Pancreas (tissue), 10 donors: ENCODE measurements around the gene HTR3E. TPM values are rescaled to one million over a fixed set of nuclear protein-coding genes. Genes with fewer than 3 reads are reported as not detected.
"Not testable (repeated sequence)": the region's sequence is repeated elsewhere in the genome, so short reads cannot be mapped to it uniquely, and the experiment has no call there.

ENCODE experiments used
- ATAC-seq, 4 donors: fragments of 200-7000 bp; cut with Tn5 transposase; one replicate each; pipeline versions ENCODE4 v1.8.0 to v1.9.1; 2020; ENCODE audit warnings: mild to moderate bottlenecking in 4 of 4, moderate library complexity in 4 of 4
- DNase-seq, 6 donors: peaks; one replicate each; pipeline ENCODE4 v3.0.0-alpha.2; 2020
- FAIRE-seq: peaks from 2 replicates; lab custom pipeline; 2012; peaks lifted over from hg19 to GRCh38; lab: Jason Lieb, UNC
- H3K27ac ChIP-seq, 4 donors: fragments of 200-600 bp; sonication (generic); 1 replicate in 3 of 4; 2 replicates in 1 of 4; pipeline versions ENCODE4 v1.5.0 to v1.8.0; 2020
- H3K27me3 ChIP-seq, 4 donors: fragments of 200-600 bp; one replicate each; pipeline ENCODE4 v1.8.0; 2021
- H3K36me3 ChIP-seq, 3 donors: fragments of 200-600 bp; sonication (generic) in 1 of 3; one replicate each; pipeline versions ENCODE4 v1.5.0 to v1.8.0; 2020 to 2021
- H3K4me1 ChIP-seq, 3 donors: fragments of 200-600 bp; one replicate each; pipeline ENCODE4 v1.8.0; 2021
- H3K4me3 ChIP-seq, 4 donors: fragments of 200-600 bp; sonication (generic) in 2 of 4; one replicate each; pipeline versions ENCODE4 v1.5.0 to v1.8.0; 2020 to 2021
- H3K9me3 ChIP-seq, 4 donors: fragments of 200-600 bp; one replicate each; pipeline ENCODE4 v1.8.0; 2021
- WGBS, 2 donors: extraction: QIAGEN DNeasy Blood & Tissue Kit; methylation state at CpG; one replicate each; pipeline ENCODE4 v1.1.7; 2013; 5-methylcytosine and 5-hydroxymethylcytosine counted together
- intact Hi-C, 3 donors: fragments of 100-400 bp; cut with DNase I; formaldehyde crosslinking; loops; one replicate each; pipeline versions ENCODE4 v1.11.1 to v1.14.2; 2022
- polyA plus RNA-seq, 2 donors: library from polyadenylated mRNA; stranded (reverse); fragments of 200-250 nt; gene quantifications; one replicate each; pipeline ENCODE4 v1.2.3, GENCODE V29; 2013
- total RNA-seq, 6 donors: library from RNA; stranded (reverse); fragmentation: NEBNext Ultra II Directional in 4 of 6; extraction: Animal tissue kit (Norgen Biotek cat#: 25700) in 4 of 6; gene quantifications; one replicate each; pipeline versions ENCODE4 v1.2.1 to v1.2.4, GENCODE V29; 2021 to 2023
- TF ChIP-seq, protein P1 (sequence below), 4 donors: fragments of 200-600 bp; sonication (generic) in 3 of 4; IDR thresholded peaks; one replicate each; pipeline versions ENCODE4 v1.5.0 to v1.8.0; 2021; ENCODE audit warnings: antibody characterized with exemption in 4 of 4
- donor health status: healthy with polysubstance abuse.
- donor health status: DM: no; HTN: no; CAD: no; lungs with moderate emphysema.
- donor health status: DM: no; HTN: no; CAD: no.
- donor health status: control.
- donor health status: control.
- donor health status: Bipolar disorder and iron deficiency.
- donor health status: DM: yes; HTN: yes; CAD: no.
- donor health status: DM: no; HTN: no; CAD: no.
- donor health status: DM: no; HTN: no; CAD: no.
- donor health status: DM: yes; HTN: yes; CAD: no.

The HTR3E gene
- total and polyA plus RNA-seq, 8 donors, result 0.41 TPM; not detected in 7

DNA sequence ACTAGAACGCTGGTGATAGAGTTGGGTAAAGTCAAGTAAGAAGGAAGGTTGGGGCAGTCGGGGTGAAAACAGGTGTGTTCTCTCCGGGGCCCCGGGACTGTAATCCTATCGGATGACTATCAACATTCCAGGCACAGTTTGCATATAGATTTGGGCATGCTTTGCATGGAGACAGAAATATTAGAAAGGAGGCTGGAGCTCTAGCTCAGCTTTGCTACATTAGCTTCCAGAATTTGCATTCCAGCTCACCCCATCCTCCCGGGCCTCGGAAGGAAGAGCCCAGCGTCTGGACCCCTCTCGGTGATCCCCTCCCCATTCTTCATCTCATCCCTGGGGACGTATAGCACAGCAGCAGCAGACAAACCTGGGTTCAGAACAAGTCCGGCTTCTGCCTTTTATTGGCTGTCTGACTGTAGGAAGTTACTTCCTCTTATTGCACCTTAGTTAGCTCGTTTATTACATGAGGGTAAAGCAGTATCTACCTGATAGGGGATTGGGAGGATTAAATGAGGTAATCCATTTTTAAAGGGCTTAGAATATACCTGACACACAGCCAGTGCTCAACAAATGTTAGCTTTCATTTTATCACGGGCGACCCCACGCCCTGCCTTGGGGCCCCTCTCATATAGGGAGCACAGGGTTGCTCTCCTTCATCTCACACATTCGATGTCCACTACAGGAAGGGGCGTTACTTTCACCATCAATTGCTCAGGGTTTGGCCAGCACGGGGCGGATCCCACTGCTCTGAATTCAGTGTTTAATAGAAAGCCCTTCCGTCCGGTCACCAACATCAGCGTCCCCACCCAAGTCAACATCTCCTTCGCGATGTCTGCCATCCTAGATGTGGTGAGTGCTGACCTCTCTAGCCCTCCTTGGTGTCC lies 3.2 kb downstream of the HTR3E start:
- TF ChIP-seq, protein P1, sequence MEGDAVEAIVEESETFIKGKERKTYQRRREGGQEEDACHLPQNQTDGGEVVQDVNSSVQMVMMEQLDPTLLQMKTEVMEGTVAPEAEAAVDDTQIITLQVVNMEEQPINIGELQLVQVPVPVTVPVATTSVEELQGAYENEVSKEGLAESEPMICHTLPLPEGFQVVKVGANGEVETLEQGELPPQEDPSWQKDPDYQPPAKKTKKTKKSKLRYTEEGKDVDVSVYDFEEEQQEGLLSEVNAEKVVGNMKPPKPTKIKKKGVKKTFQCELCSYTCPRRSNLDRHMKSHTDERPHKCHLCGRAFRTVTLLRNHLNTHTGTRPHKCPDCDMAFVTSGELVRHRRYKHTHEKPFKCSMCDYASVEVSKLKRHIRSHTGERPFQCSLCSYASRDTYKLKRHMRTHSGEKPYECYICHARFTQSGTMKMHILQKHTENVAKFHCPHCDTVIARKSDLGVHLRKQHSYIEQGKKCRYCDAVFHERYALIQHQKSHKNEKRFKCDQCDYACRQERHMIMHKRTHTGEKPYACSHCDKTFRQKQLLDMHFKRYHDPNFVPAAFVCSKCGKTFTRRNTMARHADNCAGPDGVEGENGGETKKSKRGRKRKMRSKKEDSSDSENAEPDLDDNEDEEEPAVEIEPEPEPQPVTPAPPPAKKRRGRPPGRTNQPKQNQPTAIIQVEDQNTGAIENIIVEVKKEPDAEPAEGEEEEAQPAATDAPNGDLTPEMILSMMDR (IDR thresholded peaks at IDR 0.05), result no peak
- 53 to 54% methylated on average over 24 of the region's 24 CpGs for WGBS, 2 donors

DNA sequence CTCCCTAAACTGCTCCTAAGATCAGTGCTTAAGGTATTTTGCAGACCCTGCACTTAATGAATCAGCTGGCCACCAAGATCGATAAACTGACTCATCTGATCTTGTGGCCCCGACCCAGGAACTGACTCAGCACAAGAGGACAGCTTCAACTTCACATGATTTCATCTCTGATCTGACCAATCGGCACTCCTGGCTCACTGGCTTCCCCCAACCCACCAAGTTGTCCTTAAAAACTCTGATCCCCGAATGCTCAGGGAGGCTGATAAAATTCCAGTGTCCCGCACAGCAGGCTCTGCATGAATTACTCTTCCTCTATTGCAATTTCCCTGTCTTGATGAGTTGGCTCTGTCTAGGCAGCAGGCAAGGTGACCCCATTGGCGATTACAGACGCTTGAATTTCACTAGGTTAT lies 13.5 kb downstream of the HTR3E start:
- no peak overlapping the region for H3K4me3 ChIP-seq
- intact Hi-C loops, result no loop called here
- TF ChIP-seq, protein P1 (IDR thresholded peaks at IDR 0.05), result no peak
- no peak overlapping the region for H3K27ac ChIP-seq
- ATAC-seq, result no peak
- DNase-seq, result peak in 1 of 6 donors; percentile 14
- no peaks in the 10 kb centered on the region for H3K36me3 ChIP-seq
- WGBS, 2 donors, result 47 to 53% methylated on average over 7 of the region's 7 CpGs
- H3K9me3 ChIP-seq, result no peaks in the 10 kb centered on the region
- H3K27me3 ChIP-seq, result no peaks in the 10 kb centered on the region
- no peak for FAIRE-seq
- H3K4me1 ChIP-seq, result no peaks in the 10 kb centered on the region

More for the DNA sequence above, 3.2 kb downstream of the HTR3E start:
- Histone ChIP-seq H3K27me3 (no peaks in the 10 kb centered on the region), H3K36me3 (no peaks in the 10 kb centered on the region), H3K27ac (no peak overlapping the region), H3K4me3 (no peak overlapping the region), H3K9me3 (no peaks in the 10 kb centered on the region), H3K4me1 (no peaks in the 10 kb centered on the region)
- no peak for ATAC-seq
- FAIRE-seq, result no peak
- intact Hi-C loops, result no loop called here
- DNase-seq, result no peak

DNA sequence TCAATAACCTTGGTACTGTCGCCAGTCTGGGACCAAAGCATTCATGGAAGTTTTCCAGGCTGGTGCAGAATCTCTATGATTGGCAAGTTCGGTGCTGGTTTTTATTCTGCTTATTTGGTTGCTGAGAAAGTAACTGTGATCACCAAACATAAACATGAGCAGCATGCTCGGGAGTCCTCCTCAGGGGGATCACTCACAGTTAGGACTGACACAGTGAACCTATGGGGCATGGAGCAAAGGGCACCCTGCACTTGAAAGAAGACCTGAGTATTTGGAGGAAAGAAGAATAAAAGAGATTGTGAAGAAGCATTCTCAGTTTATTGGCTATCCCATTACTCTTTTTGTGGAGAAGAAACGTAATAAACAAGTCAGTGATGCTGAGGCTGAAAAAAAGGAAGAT lies 19.2 kb downstream of the HTR3E start:
- no peaks in the 10 kb centered on the region for H3K9me3 ChIP-seq
- TF ChIP-seq, protein P1 (IDR thresholded peaks at IDR 0.05), result no peak
- ATAC-seq (no peak), FAIRE-seq (no peak), DNase-seq (no peak)
- no peaks in the 10 kb centered on the region for H3K4me1 ChIP-seq
- no peak overlapping the region for H3K4me3 ChIP-seq
- no peak overlapping the region for H3K27ac ChIP-seq
- WGBS, 2 donors, result 77 to 85% methylated on average over 4 of the region's 4 CpGs
- no peaks in the 10 kb centered on the region for H3K27me3 ChIP-seq
- intact Hi-C loops, result no loop called here
- H3K36me3 ChIP-seq, result no peaks in the 10 kb centered on the region

DNA sequence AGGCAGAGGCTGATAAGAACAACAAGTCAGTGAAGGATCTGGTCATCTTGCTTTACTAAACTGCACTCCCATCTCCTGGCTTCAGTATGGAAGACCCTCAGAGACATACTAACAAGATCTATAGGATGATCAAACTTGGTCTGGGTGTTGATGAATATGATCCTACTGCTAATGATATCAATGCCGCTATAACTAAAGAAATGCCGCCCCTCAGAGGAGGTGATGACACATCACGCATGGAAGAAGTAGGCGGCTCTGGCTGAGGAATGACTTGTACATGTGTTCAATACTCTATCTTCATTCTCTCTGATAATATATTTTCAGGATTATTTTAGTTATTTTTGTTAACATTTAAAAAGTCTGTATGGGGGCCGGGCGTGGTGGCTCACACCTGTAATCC lies 20.8 kb downstream of the HTR3E start:
- no peak for FAIRE-seq
- TF ChIP-seq, protein P1 (IDR thresholded peaks at IDR 0.05), result no peak
- intact Hi-C loops, result no loop called here
- H3K4me3 ChIP-seq, result no peak overlapping the region
- no peak for DNase-seq
- H3K9me3 ChIP-seq, result no peaks in the 10 kb centered on the region
- no peaks in the 10 kb centered on the region for H3K36me3 ChIP-seq
- no peaks in the 10 kb centered on the region for H3K27me3 ChIP-seq
- no peak for ATAC-seq
- no peak overlapping the region for H3K27ac ChIP-seq
- WGBS, 2 donors, result 89 to 92% methylated on average over 6 of the region's 6 CpGs
- H3K4me1 ChIP-seq, result no peaks in the 10 kb centered on the region

DNA sequence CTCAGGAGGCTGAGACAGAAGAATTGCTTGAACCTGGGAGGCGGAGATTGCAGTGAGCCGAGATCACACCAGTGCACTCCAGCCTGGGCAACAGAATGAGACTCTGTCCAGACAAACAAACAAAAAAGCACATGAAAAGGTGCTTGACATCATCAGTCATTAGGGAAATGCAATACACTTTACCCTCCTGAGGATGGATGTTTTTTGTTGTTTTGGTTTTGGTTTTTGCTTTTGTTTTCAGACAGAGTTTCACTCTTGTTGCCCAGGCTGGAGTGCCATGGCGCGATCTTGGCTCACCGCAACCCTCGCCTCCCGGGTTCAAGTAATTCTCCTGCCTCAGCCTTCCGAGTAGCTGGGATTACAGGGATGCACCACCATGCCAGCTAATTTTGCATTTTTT lies 24.2 kb downstream of the HTR3E start:
- FAIRE-seq, H3K27me3 ChIP-seq, H3K36me3 ChIP-seq, ATAC-seq, H3K4me3 ChIP-seq, H3K27ac ChIP-seq, H3K9me3 ChIP-seq, DNase-seq, intact Hi-C loops, H3K4me1 ChIP-seq: not testable (repeated sequence)
- WGBS, 2 donors, result 96 to 98% methylated on average over 8 of the region's 8 CpGs
